Activated CD4-positive, alpha-beta T cell treated with anti-CD3 and anti-CD28 coated beads, Interleukin-2, amount 50 U/mL, for 4 hours (primary cell): Measurements from ENCODE around the gene HPSE2.
"Not testable (repeated sequence)": the region's sequence is repeated elsewhere in the genome, so short reads cannot be mapped to it uniquely, and the experiment has no call there.

Source experiments
- DNase-seq, 2 experiments: peaks; one replicate each; pipeline ENCODE4 v3.0.0-alpha.2; 2020

Gene HPSE2

DNA sequence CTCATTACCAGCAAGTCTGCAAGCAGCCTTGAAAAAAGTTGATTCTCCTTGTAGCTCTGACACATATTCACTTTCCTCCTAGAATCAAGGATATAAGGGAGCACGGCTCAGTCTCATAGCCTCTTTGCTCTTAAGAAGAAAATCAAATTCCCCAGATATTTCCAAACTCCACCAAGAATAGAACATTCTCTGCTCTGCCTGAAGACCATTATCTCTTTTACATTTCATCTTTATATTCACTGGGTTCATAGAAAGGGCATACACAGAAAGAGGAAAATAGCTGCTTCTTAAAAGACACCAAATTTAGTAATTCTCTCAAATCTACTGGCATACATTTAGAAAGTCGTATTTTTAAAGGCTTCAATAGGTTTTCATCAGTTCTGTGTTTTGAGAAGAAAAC, 92.0 kb downstream of the HPSE2 start:
- no peak for DNase-seq

DNA sequence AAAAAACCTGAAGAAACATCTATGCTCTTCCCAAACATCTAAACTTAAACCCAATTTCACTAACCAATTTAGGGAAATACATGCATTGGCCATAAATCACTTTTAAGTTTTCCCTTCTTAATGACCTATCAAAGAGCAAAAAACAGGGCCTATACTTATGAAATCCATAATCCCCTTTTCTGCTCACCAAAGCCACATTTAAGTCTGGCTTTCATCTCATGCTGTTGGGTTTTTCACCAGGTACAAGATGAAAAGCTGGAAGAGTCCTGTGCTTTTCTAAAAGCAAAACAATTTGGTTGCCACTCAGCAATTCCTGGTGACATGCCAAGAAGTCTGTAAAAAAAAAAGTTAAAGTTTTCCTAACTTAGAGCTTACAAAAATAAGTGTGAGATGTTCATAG, 92.6 kb downstream of the HPSE2 start:
- no peak for DNase-seq

DNA sequence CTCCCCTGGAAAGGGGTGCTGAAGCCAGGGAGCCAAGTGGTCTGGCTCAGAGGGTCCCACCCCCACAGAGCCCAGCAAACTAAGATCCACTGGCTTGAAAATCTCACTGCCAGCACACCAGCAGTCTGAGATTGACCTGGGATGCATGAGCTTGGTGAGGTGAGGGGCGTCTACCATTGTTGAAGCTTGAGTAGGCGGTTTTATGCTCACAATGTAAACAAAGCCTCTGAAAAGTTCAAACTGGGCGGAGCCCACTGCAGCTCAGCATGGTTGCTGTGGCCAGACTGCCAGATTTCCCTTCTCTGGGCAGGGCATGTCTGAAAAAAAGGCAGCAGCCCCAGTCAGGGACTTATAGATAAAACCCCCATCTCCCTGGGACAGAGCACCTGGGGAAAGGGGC, 102.8 kb downstream of the HPSE2 start:
- not testable (repeated sequence) for DNase-seq

DNA sequence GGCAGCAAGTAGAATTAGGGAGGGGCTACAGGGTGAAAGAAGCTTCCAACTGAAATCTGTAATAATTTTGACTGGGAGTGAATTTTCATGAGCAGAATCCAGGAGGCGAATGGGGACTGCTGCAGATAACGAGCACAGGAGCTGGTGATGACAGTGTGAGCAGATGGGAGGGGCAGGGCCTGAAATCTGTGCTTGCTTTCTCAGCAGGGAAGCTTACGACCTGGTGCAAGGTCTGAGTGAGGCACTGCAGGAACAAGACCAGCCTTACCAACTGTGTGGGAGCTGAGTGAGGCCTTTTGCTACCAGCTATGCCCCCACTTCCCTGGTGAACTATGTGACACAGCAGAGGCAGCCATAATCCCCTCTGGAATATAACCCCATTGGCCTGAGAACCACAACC, 109.8 kb downstream of the HPSE2 start:
- no peak for DNase-seq

DNA sequence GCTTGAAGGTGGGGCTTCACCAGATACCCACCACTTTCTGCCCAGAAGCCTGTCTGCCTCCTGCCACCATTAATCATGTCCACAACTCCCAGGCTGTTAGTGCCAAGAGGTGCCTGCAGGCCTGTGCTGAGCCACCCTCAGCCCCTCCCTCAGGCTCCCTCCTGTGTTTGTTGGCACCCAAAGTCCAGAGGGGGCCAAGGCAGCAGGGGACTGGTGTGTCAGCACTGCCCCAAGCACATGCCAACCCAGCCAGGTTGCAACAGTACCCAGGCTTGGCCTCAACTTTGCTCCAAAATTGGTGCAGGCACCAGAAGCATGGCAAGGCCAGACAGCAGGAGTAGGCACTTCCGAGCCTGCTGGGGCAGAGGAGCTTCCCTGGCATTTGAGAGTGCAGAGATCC, 111.3 kb downstream of the HPSE2 start:
- DNase-seq: no peak

DNA sequence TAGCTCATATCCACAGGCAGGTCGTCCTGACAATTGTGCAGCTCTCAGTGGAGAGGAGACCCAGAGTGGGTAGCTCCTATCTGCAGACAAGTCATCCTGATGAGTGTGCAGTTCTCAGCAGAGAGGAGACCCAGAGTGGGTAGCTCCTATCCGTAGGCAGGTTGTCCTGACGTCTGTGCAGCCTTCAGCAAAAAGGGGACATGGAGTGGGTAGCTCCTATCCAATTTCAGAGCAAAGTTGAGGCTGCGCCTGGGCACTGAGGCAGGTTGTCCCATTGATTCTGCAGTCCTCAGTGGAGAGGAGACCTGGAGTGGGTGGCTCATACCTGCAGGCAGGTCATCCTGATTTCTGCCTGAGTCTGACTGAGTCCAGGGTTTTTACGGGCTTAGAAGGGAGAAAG, 111.8 kb downstream of the HPSE2 start:
- DNase-seq: no peak

DNA sequence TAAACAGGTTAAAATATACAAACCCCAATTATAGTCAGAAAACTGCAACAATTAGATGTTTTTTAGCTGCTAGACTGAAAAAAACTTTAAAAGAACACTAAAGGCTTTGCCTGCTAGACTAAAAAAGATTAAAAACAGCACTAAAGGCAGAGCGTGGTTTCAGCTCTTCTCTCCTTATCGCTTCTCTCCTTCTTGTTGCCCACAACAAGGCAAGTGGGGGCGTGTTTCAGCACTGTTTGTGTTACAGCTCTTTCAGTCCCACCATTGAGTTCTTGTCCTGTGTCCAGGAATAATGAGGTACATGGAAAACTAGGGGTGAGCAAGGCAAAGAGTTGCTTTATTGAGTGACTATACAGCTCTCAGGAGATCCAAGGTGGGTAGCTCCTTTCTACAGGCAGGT, 112.3 kb downstream of the HPSE2 start:
- DNase-seq: no peak

DNA sequence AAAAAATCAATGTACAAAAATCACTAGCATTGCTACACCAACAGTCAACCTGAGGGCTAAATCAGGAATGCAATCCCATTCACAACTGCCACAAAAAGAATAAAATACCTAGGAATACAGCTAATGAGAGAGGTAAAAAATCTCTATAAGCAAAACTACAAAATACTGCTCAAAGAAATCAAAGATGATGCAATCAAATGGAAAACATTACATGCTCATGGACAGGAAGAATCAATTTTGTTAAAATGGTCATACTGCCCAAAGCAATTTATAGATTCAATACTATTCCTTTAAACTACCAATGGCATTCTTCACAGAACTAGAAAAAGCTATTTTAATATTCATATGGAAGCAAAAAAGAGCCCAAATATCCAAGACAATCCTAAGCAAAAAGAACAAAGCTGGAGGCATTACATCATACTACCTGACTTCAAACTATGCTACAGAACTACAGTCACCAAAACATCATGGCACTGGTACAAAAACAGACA, 116.3 kb downstream of the HPSE2 start:
- no peak for DNase-seq

DNA sequence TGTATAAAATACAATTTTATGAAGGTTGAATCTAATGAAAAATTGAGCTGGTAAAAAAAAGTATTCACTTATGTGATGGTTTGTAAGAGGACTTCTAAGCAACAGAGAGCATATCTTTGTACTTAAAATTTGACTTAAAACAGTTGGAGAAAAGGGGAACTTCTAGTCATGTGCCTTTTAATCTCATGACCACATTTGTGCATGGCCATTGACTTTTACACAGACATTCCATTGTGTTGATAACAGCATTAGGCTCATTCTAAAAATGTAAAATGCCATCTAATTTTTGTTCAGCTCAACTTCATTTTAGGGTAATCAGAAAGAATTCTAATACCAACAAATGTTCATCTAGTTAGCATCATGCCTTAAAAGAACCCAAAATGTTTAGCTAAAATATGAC, 119.9 kb downstream of the HPSE2 start:
- no peak for DNase-seq

DNA sequence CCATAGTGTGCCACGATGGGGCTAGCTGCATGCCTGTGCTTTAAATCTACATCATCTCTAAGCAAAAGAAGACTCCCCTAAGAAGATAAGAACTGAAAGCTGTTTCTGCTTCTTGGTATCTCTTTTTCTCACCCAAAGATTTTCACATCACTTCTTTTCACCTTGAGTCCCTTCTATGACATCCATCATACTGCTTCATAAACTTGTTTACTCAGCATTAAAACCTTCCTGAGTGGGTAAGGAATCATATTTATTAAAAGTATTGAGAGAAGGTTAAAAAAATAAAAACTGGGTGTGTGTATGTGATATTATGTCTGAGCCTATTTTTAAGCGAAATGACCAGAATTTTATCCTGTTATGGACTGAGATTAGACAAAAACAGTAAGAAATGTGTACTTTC, 150.3 kb downstream of the HPSE2 start:
- DNase-seq: no peak

DNA sequence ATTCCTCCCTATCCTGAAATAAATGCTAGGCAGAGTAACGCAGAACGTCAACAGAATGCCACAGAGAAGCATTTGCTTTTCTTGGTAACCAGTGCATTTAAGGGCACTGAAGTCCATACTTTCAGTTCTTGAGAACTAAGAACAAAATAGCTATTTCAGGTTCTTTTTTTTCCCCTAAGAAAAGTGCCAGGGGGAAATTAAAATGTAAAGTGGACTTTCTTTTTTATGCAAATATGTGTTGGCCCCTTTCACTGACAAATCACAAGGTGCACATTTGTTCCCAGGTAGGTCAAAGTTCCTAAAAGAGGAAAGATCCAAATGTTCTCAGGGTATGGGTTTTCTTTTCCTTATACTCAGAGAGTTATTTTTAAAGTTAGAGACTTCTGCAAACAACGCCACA, 151.5 kb downstream of the HPSE2 start:
- DNase-seq: no peak

DNA sequence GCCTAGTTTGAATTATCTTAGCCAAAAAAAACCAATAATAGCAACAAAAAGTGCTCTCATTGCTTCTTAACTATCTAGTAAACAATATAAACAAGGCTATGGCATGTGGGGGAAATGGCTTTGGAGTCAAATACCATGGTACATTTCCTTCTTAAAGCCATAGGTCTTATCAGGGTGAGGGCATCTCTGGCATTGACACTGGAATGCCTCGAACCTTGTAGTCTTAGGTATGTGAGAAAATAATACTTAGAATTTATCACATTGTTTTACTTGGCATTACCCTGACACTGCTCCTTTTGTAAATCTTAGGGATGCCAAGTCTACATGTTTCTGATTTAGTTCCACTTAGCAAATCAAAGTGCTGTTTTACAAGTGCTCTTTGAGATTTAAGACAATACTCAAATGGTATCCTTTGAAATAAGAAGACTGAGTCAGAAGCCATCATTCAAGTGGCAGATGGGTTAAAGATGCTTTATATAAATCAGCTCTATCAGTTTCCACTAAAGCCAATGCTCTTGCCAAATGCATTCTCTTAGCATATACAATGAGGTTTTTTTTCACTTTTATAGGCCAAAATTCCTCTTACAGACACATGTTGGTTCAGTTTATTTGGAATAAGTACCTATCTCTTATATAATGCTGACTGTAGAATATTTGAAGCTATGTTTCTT, 155.2 kb downstream of the HPSE2 start:
- DNase-seq: no peak

DNA sequence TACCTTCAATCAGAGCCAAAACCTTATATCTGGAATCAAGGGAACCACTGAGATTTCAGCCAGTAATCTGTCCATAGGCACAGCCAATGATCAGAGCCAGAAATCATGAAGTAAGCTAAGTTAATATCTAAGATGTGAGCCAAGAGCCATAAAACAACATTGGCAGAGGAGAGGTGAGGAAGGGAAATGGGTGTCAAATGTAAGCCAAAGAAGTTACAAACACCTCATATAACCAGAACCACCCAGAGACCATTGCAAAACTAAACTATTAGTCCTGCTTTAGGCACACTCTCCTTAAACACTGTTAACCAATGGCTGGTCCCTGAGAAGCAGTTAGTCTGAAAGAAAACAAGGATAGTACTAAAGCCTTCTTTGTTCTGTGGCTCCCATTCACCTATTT, 173.1 kb downstream of the HPSE2 start:
- DNase-seq: no peak

DNA sequence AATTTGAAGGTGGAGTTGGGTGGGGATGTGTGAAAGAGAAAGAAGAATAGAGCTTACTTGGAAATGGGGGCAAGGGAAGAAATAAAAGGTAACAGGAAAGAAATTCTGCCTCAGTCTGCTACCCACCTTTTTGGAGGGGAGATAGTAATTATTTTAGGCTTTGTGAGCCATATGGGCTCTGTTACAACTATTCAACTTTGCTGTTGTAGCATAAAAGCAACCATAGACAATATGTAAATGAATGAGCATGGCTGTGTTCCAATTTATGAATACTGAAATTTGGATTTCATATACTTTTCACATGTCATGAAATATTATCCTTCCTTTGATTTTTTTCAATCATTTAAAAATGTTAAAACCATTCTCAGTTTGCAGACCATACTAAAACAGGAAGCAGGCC, 176.9 kb downstream of the HPSE2 start:
- no peak for DNase-seq

DNA sequence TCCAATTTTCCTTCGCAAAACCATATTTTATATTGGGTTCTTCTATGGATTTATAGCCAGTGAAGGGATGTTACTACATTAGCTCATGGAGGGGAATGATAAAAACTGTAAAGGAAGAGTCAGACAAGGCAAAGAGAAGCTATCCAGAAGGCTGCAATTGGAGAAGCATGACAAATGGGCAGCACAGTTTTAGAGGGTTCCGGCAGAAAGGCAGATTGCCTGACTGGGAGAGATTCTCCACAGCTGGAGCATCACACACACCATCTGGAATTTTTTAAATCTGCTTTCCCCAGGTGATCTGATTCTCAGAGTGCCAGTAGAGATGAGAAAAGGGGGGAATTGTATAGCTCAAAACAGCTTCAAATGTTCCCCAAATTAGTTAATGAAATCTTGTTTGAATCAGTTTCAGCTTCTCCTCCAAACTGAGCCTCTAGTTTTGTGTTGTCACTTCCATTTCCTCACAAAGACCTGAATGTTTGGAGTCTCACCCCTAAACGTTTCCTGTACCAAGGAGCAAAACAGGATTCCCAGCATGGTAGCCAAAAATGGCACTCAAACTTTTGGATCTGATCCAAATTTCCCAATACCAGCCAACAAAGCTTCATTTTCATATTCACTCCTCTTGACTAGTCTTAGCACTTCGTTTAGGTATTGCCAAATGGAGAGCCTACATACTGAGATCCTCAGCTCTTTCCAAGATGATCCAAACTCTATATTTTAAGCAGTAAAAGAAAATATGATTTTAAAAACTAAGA, 177.5 kb downstream of the HPSE2 start:
- no peak for DNase-seq

DNA sequence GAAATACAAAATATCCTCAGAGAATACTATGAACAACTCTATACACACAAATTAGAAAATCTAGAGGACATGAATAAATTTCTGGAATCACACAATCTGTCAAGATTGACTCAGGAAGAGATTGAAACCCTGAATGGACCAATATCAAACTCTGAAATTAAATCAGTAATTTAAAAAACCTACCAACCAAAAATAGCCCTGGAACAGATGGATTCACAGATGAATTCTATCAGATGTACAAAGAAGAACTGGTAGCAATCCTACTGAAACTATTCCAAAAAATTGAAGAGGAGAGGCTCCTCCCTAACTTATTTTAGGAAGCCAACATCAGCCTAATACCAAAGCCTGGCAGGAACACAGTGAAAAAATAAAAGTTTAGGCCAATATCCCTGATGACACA, 190.0 kb downstream of the HPSE2 start:
- no peak for DNase-seq

DNA sequence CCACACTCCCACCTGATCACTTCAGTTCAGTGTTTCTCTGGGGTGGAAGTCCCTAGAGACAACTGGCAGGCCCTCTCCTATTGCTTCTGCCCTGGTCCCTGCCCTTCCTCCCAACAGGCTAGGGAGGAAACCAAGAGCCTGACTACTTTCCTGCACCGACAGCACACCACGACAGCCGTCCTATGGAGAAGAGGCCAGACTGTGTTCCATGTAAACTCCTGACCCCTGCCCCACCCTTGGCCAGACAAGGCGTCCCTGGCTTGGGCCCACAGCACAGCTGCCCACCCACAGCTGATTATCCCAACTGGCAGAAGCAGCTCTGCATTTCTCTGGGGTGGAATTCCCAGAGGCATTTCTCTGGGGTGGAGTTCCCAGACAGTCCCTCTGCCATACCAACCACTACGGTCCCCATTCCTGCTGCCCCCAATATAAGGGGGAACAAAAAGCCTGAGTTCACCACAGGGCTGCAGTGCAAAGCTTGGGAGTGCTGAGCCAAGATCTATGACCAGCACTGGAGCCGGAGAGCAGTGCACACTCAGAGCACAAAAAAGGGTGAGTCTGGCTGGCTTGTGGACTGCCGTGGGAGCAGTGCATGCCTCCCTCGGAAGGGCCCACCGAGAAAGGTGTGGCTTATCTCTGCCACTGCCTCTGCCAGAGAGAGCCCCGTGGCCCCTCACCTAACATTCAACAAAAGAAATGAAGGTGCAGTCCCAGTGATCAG, 193.4 kb downstream of the HPSE2 start:
- DNase-seq: no peak

DNA sequence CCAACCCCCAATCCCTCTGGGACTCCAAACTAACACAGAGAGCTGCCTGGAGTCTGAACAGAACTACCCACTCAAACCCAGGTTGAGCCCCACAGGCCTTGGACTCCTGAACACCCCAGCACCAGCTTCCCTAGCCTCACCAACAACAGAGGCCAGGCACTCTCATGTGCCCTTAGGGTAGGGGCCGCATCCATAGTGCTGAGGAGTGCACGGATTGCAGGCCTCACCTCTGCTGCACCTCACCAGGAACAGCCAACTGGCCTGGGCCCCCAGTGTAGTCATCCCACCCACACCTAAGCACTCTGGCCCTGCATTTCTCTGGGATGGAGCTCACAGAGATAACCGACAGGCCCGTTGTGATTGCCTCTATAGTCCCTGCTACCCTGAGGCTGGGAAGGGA, 194.2 kb downstream of the HPSE2 start:
- no peak for DNase-seq

DNA sequence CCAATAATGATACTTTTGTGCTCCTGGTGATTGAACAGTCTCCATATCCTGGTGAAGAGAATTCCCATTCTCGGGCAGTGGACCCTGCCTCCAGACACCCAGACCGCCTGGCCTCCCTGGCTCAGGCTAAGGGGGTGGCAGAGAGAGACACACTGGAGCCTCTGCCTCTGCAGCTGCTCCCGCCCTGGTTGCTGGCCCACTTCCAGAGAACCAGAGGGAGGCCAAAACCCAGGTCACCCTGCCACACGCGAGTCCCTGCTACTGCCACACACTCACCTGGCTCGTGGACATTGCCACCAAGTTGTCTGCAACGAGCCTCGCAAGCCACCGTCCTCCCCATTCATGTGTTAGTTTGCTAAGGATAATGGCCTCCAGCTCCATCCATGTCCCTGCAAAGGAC, 221.8 kb downstream of the HPSE2 start:
- no peak for DNase-seq

DNA sequence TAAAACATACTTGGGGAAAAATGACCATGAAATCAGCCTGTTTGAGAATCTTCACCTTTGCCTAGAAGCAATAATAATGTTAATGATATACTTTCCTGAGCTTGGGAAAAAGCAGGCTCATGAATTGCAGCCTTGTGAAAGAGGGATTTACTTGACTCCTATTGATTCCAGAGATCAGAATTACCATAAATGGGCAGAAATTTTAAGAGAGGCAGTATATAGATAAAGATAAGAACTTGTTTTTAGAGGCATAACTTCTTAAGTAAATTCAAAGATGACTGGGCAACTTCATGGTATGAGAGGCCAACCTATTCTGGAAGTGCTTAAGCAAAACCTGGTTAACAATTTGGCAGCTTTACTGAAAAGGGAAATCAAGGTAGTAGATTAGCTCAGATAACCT, 225.4 kb downstream of the HPSE2 start:
- DNase-seq: no peak

DNA sequence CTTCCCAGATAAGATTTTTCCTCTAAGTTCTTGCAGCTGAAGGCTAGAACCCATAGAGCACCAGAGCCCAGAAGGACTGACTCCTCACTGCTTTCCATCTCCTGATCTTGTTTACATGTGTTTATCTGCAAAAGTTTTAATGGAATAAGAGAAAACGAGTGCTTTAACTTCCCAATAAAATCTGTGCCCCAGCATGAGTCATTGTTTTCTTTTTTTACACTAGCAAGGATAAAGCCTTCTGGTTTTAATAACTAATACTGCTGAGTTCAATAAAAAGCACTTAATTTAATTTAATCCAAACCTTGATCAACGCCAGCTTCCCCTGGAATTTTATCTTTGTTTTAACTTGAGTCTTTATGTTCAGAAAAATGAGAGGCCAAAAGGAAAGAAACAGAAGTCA, 227.6 kb downstream of the HPSE2 start:
- no peak for DNase-seq

DNA sequence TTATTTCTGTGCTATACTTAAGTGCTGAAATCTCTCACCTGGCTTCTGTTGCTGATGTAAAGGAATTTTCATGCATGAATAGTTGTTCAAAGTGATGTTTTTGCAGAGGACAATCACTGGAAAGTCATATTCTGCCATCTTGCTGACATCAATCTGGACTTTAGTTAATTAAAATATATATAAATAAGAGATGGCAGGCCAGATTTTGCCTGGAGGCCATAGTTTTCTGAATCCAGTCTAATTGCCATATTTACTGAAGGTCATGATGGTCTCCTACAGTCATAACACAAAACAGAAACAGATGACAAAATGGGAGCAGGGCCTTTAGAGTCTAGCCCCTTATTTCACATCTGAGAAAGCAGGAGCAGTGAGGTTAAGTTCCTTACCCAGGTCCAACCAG, 228.2 kb downstream of the HPSE2 start:
- DNase-seq: no peak

DNA sequence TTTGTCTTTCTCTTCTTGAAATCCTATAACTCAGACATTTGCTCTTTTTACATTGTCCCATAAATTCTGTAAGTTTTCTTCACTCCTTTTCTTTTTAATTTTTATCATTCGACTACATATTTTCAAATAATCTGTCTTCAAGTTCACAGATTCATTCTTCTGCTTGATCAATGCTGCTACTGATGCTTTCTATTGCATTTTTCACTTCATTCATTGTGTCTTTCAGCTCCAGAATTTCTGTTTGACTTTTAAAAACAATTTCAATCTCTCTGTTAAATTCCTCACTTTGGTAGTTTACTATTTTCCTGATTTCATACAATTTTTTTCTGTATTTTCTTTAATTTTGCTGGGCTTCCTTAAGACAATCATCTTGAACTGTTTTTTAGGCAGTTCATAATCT, 230.4 kb downstream of the HPSE2 start:
- DNase-seq: no peak

DNA sequence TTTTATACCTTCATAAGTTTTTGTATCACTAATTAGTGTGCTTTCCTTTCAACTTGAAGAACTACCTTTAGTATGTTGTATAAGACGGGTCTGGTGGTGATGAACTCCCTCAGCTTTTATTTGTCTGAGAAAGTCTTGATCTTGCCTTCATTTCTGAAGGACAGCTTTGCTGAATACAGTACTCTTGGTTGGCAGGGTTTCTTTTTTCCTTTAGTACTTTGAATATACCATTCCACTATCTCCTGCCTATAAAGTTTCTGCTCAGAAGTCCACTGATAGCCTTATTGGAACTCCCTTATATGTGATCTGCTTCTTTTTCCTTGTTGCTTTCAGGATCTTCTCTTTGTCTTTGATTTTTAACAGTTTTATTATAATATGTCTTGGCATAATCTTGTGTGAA, 230.9 kb downstream of the HPSE2 start:
- DNase-seq: no peak
